Loucy (cell line): ENCODE data around the gene SMAP1.

Experiments used
- H2AFZ ChIP-seq: fragments of 200-600 bp; sonication (generic); 2 replicates; pipeline ENCODE4 v1.6.0; 2016; ENCODE audit warnings: antibody characterized with exemption, mild to moderate bottlenecking, low read length, moderate library complexity
- H3F3A ChIP-seq: fragments of 200-600 bp; 2 replicates; pipeline ENCODE4 v1.6.0; 2016; ENCODE audit warnings: antibody characterized with exemption, low read depth, mild to moderate bottlenecking
- H3K27me3 ChIP-seq: fragments of 200-600 bp; sonication (generic); 2 replicates; pipeline ENCODE4 v1.6.1; 2014; ENCODE audit warnings: low read length, mild to moderate bottlenecking; ENCODE audit not compliant: insufficient read depth, poor library complexity, severe bottlenecking
- H3K36me3 ChIP-seq: fragments of 200-600 bp; sonication (generic); 2 replicates; pipeline ENCODE4 v1.6.1; 2016; ENCODE audit warnings: low read length; ENCODE audit not compliant: insufficient read depth
- H3K4me1 ChIP-seq: fragments of 200-600 bp; sonication (generic); 2 replicates; pipeline ENCODE4 v1.5.1; 2014; ENCODE audit warnings: low read length, mild to moderate bottlenecking; ENCODE audit not compliant: insufficient read depth, poor library complexity, severe bottlenecking
- H3K4me2 ChIP-seq: fragments of 200-600 bp; sonication (generic); 2 replicates; pipeline ENCODE4 v1.6.0; 2014; ENCODE audit warnings: antibody characterized with exemption, low read length, low read depth, mild to moderate bottlenecking; ENCODE audit not compliant: poor library complexity, severe bottlenecking
- H3K4me3 ChIP-seq: fragments of 200-600 bp; sonication (generic); 2 replicates; pipeline ENCODE4 v1.5.1; 2014; ENCODE audit warnings: low read length, mild to moderate bottlenecking, mixed read lengths; ENCODE audit not compliant: poor library complexity, severe bottlenecking
- H3K79me2 ChIP-seq: fragments of 200-600 bp; sonication (generic); 2 replicates; pipeline ENCODE4 v1.6.1; 2014; ENCODE audit warnings: low read length; ENCODE audit not compliant: insufficient read depth
- H3K9ac ChIP-seq: fragments of 200-600 bp; sonication (generic); 2 replicates; pipeline ENCODE4 v1.6.0; 2014; ENCODE audit warnings: mild to moderate bottlenecking, low read depth, low read length, moderate library complexity; ENCODE audit not compliant: poor library complexity, severe bottlenecking
- H3K9me2 ChIP-seq: fragments of 200-600 bp; sonication (generic); replicated peaks from 2 replicates; pipeline ENCODE4 v1.6.1; 2016; ENCODE audit warnings: low read depth, low read length, mixed read lengths
- H3K9me3 ChIP-seq: fragments of 200-600 bp; sonication (generic); 2 replicates; pipeline ENCODE4 v1.6.1; 2014; ENCODE audit warnings: mild to moderate bottlenecking, antibody characterized with exemption, low read length, low read depth; ENCODE audit not compliant: insufficient read depth
- H4K20me1 ChIP-seq: fragments of 200-600 bp; sonication (generic); 2 replicates; pipeline ENCODE4 v1.6.0; 2014; ENCODE audit warnings: antibody characterized with exemption, low read length, mild to moderate bottlenecking; ENCODE audit not compliant: insufficient read depth, poor library complexity, severe bottlenecking
- CTCF ChIP-seq: fragments of 200-600 bp; sonication (generic); conservative IDR thresholded peaks from 2 replicates; pipeline ENCODE4 v1.5.1; 2014; ENCODE audit warnings: mild to moderate bottlenecking, antibody characterized with exemption, low read length
- EZH2phosphoT487 ChIP-seq: fragments of 200-600 bp; IDR thresholded peaks from 2 replicates; pipeline ENCODE4 v1.6.1; 2018; ENCODE audit warnings: antibody characterized with exemption, mild to moderate bottlenecking, moderate library complexity, borderline replicate concordance

SMAP1 gene

GRCh38 chr6:70700922-70701876, 33.5 kb downstream of the SMAP1 start:
- Histone ChIP-seq H3K9me2 (no peaks in the 10 kb centered on the region), H3K27me3 (no peaks in the 10 kb centered on the region), H3K9me3 (no peaks in the 10 kb centered on the region), H4K20me1 (peaks cover 4% of the 10 kb centered on the region), H3K79me2 (peaks cover 70% of the 10 kb centered on the region), H3K36me3 (no peaks in the 10 kb centered on the region; the same call in 1 of the 2 replicates), H3K4me3 (no peak overlapping the region), H3K4me1 (no peaks in the 10 kb centered on the region), H3K9ac (no peak overlapping the region), H2AFZ (no peak overlapping the region), H3F3A (no peaks in the 10 kb centered on the region), H3K4me2 (no peak overlapping the region)
- TF ChIP-seq EZH2phosphoT487, result no peak
- TF ChIP-seq CTCF, result no peak

- no peaks in the 10 kb centered on the region for H3F3A ChIP-seq
- H2AFZ ChIP-seq, result no peak overlapping the region
- H3K9me2 ChIP-seq, result no peaks in the 10 kb centered on the region
- TF ChIP-seq CTCF, result no peak
- no peak for TF ChIP-seq EZH2phosphoT487
- no peak overlapping the region for H3K4me3 ChIP-seq
- H3K27me3 ChIP-seq, result no peaks in the 10 kb centered on the region
- H3K79me2 ChIP-seq, result peaks cover 59% of the 10 kb centered on the region
- H3K36me3 ChIP-seq, result no peaks in the 10 kb centered on the region
- no peaks in the 10 kb centered on the region for H3K4me1 ChIP-seq
- peaks cover 5% of the 10 kb centered on the region for H4K20me1 ChIP-seq
- no peaks in the 10 kb centered on the region for H3K9me3 ChIP-seq
- no peak overlapping the region for H3K9ac ChIP-seq
- no peak overlapping the region for H3K4me2 ChIP-seq
Measured at GRCh38 chr6:70705772-70706171, 38.1 kb downstream of the SMAP1 start.

- H3K9ac ChIP-seq, result no peak overlapping the region
- H3K4me3 ChIP-seq, result no peak overlapping the region
- no peaks in the 10 kb centered on the region for H3F3A ChIP-seq
- no peaks in the 10 kb centered on the region for H3K36me3 ChIP-seq
- peak; percentile 81 for TF ChIP-seq CTCF
- no peak for TF ChIP-seq EZH2phosphoT487
- H3K9me3 ChIP-seq, result no peaks in the 10 kb centered on the region
- peaks cover 5% of the 10 kb centered on the region for H4K20me1 ChIP-seq
- no peak overlapping the region for H2AFZ ChIP-seq
- peaks cover 57% of the 10 kb centered on the region for H3K79me2 ChIP-seq
- H3K9me2 ChIP-seq, result no peaks in the 10 kb centered on the region
- no peak overlapping the region for H3K4me2 ChIP-seq
- no peaks in the 10 kb centered on the region for H3K27me3 ChIP-seq
- no peaks in the 10 kb centered on the region for H3K4me1 ChIP-seq
Measured at GRCh38 chr6:70706491-70707123, 38.9 kb downstream of the SMAP1 start.
